ENCODE results near the gene GTPBP1. TPM values are rescaled to one million over a fixed set of nuclear protein-coding genes. Genes with fewer than 3 reads are reported as not detected.

GTPBP1 gene
- total and polyA plus RNA-seq, 2 of the 13 experiments (the other 11 are each of a cell fraction or from before 2014, with no cell fraction given): 22.3 to 27.0 TPM

DNA sequence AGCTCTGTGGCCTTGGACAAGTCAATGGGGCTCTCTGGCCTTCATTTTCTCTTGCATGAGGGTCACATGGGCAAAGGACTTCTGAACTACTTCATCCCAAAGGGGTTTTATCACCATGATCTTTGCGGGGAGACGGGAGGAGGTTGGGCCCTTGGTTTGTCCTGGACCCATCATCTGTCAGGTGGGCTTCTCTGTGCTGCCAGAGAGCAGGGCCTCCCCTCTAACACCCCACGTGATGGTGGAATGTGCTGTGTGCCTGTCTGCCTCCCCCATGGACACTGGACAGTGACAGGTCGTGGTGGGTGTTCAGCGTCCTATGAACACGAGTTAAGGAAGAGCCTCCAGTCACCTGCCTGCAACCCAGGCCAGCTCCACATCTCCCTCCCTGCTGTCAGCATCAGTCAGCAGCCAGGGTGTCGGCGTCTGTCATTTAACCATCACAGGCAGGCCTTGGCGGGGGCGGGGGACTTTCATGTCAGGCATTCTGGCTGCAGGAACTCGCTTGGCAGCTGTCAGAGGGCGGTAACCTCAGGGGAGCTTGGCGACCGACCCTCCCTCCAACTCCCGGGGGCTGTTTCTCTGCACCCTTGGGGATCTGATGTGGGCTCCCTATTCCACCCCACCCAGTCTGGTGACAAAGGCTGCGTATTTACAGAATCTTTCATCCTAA lies 52.7 kb downstream of the GTPBP1 start:
- ATAC-seq (no peak), DNase-seq (ENCODE audit: low spot score) (no peak), FAIRE-seq (no peak)
- no peak overlapping the region; the same call in 1 of the 2 replicates for H3K4me2 ChIP-seq (ENCODE audit: low read depth, low read length)
- no peak overlapping the region for H3K27ac ChIP-seq (ENCODE audit: extremely low read length, insufficient read depth, low read length)
- no peak overlapping the region for H2AFZ ChIP-seq (ENCODE audit: low read length)
- H3K79me2 ChIP-seq (ENCODE audit: insufficient read depth, low read length): peaks cover 2% of the 10 kb centered on the region
- TF ChIP-seq, protein P1, sequence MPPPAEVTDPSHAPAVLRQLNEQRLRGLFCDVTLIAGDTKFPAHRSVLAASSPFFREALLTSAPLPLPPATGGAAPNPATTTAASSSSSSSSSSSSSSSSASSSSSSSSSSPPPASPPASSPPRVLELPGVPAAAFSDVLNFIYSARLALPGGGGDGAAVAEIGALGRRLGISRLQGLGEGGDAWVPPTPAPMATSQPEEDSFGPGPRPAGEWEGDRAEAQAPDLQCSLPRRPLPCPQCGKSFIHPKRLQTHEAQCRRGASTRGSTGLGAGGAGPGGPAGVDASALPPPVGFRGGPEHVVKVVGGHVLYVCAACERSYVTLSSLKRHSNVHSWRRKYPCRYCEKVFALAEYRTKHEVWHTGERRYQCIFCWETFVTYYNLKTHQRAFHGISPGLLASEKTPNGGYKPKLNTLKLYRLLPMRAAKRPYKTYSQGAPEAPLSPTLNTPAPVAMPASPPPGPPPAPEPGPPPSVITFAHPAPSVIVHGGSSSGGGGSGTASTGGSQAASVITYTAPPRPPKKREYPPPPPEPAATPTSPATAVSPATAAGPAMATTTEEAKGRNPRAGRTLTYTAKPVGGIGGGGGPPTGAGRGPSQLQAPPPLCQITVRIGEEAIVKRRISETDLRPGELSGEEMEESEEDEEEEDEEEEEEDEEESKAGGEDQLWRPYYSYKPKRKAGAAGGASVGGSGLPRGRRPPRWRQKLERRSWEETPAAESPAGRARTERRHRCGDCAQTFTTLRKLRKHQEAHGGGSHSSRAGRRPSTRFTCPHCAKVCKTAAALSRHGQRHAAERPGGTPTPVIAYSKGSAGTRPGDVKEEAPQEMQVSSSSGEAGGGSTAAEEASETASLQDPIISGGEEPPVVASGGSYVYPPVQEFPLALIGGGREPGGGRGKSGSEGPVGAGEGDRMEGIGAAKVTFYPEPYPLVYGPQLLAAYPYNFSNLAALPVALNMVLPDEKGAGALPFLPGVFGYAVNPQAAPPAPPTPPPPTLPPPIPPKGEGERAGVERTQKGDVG (CRISPR knock-in tag; IDR thresholded peaks at IDR 0.05; ENCODE audit: borderline replicate concordance): no peak
- TF ChIP-seq, protein P2, sequence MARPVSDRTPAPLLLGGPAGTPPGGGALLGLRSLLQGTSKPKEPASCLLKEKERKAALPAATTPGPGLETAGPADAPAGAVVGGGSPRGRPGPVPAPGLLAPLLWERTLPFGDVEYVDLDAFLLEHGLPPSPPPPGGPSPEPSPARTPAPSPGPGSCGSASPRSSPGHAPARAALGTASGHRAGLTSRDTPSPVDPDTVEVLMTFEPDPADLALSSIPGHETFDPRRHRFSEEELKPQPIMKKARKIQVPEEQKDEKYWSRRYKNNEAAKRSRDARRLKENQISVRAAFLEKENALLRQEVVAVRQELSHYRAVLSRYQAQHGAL (CRISPR knock-in tag; IDR thresholded peaks at IDR 0.05; ENCODE audit: not compliant biosample characterization): no peak
- TF ChIP-seq, protein P3, sequence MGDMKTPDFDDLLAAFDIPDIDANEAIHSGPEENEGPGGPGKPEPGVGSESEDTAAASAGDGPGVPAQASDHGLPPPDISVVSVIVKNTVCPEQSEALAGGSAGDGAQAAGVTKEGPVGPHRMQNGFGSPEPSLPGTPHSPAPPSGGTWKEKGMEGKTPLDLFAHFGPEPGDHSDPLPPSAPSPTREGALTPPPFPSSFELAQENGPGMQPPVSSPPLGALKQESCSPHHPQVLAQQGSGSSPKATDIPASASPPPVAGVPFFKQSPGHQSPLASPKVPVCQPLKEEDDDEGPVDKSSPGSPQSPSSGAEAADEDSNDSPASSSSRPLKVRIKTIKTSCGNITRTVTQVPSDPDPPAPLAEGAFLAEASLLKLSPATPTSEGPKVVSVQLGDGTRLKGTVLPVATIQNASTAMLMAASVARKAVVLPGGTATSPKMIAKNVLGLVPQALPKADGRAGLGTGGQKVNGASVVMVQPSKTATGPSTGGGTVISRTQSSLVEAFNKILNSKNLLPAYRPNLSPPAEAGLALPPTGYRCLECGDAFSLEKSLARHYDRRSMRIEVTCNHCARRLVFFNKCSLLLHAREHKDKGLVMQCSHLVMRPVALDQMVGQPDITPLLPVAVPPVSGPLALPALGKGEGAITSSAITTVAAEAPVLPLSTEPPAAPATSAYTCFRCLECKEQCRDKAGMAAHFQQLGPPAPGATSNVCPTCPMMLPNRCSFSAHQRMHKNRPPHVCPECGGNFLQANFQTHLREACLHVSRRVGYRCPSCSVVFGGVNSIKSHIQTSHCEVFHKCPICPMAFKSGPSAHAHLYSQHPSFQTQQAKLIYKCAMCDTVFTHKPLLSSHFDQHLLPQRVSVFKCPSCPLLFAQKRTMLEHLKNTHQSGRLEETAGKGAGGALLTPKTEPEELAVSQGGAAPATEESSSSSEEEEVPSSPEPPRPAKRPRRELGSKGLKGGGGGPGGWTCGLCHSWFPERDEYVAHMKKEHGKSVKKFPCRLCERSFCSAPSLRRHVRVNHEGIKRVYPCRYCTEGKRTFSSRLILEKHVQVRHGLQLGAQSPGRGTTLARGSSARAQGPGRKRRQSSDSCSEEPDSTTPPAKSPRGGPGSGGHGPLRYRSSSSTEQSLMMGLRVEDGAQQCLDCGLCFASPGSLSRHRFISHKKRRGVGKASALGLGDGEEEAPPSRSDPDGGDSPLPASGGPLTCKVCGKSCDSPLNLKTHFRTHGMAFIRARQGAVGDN (CRISPR knock-in tag; IDR thresholded peaks at IDR 0.05): 0 out of 2 replicates have a peak, but pooled peaks have one; percentile 31
- TF ChIP-seq, protein P4, sequence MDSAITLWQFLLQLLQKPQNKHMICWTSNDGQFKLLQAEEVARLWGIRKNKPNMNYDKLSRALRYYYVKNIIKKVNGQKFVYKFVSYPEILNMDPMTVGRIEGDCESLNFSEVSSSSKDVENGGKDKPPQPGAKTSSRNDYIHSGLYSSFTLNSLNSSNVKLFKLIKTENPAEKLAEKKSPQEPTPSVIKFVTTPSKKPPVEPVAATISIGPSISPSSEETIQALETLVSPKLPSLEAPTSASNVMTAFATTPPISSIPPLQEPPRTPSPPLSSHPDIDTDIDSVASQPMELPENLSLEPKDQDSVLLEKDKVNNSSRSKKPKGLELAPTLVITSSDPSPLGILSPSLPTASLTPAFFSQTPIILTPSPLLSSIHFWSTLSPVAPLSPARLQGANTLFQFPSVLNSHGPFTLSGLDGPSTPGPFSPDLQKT (CRISPR knock-in tag; IDR thresholded peaks at IDR 0.05; ENCODE audit: borderline replicate concordance): no peak
- peak; percentile 33 for TF ChIP-seq AGO2 (optimal IDR thresholded peaks at IDR 0.05; ENCODE audit: low read depth, low read length)
- H4K20me1 ChIP-seq (ENCODE audit: insufficient read depth, low read length): no peaks in the 10 kb centered on the region
- H3K36me3 ChIP-seq (replicated peaks in 1 of 2; ENCODE audit: control insufficient read depth in 1 of 2, insufficient read depth in 2 of 2, low read length in 2 of 2): no peaks in the 10 kb centered on the region
- ChIA-PET POLR2A (interaction anchor here (1.3 kb wide), 1 partner anchor 11 kb away, joined by 4 read pairs; no protein-coding TSS in a partner anchor), CTCF (ENCODE audit: low intra/inter-chr PET ratio, low total read pairs) (no interaction called here)
- intact Hi-C loops (cut with micrococcal nuclease; ENCODE audit: unreplicated experiment): no loop called here
- H3K9me3 ChIP-seq (ENCODE audit: low read length): no peaks in the 10 kb centered on the region
- peaks cover 75% of the 10 kb centered on the region for H3K4me1 ChIP-seq (ENCODE audit: insufficient read depth, low read length)
- WGBS (ENCODE audit: low lambda C conversion rate): 63% methylated on average over 3 of the region's 16 CpGs
- no peak overlapping the region for H3K9ac ChIP-seq (ENCODE audit: insufficient read depth, low read depth, low read length)
- BruUV-seq (replicated peaks): no TSS peak
- in situ Hi-C loops (cut with HindIII; ENCODE audit: extremely low pct_ligation_motif_present, low pct_unique_long_range_greater_than_20kb): no loop called here
- H3K4me3 ChIP-seq (replicated peaks in 1 of 3; ENCODE audit: insufficient read depth in 1 of 3, low read depth in 2 of 3, low read length in 3 of 3): no peak overlapping the region
- H3K27me3 ChIP-seq (ENCODE audit: control insufficient read depth in 1 of 2, insufficient read depth in 2 of 2, low read length in 2 of 2): peaks cover 0 to 6% of the 10 kb centered on the region in 2 experiments; a peak in 2 of 5 replicates
